Progenitor cell of endocrine pancreas (in vitro differentiated cells): Measurements from ENCODE around the gene ACBD4. TPM values are rescaled to one million over a fixed set of nuclear protein-coding genes. Genes with fewer than 3 reads are reported as not detected.

Experiments used
- DNase-seq: peaks from one replicate; pipeline ENCODE4 v3.0.0; 2021; ENCODE audit warnings: low spot score; ENCODE audit not compliant: unreplicated experiment
- H3K27ac Mint-ChIP-seq: 2 replicates; pipeline ENCODE4 v1.8.0; 2021; ENCODE audit warnings: mild to moderate bottlenecking, moderate library complexity, mixed read lengths
- H3K27me3 Mint-ChIP-seq: 2 replicates; pipeline ENCODE4 v1.8.0; 2021; ENCODE audit warnings: mixed read lengths
- H3K36me3 Mint-ChIP-seq: 2 replicates; pipeline ENCODE4 v1.8.0; 2022; ENCODE audit warnings: mixed read lengths; ENCODE audit not compliant: insufficient read depth
- H3K4me1 Mint-ChIP-seq: 2 replicates; pipeline ENCODE4 v1.8.0; 2021; ENCODE audit warnings: low read depth, mixed read lengths
- H3K4me3 Mint-ChIP-seq: 2 replicates; pipeline ENCODE4 v1.8.0; 2021; ENCODE audit warnings: low read depth, mild to moderate bottlenecking, moderate library complexity, mixed read lengths
- H3K9me3 Mint-ChIP-seq: 2 replicates; pipeline ENCODE4 v1.8.0; 2021; ENCODE audit warnings: low read depth, mixed read lengths
- CTCF ChIP-seq: fragments of 200-600 bp; sonication (generic); IDR thresholded peaks from one replicate; pipeline ENCODE4 v1.5.0; 2021; ENCODE audit warnings: antibody characterized with exemption, mild to moderate bottlenecking; ENCODE audit not compliant: unreplicated experiment
- total RNA-seq: library from RNA; stranded (reverse); gene quantifications from 2 replicates; pipeline ENCODE4 v1.2.1, GENCODE V29; 2021

Gene ACBD4
- total RNA-seq, 1 donor from 2014 or later: 14.1 TPM

DNA sequence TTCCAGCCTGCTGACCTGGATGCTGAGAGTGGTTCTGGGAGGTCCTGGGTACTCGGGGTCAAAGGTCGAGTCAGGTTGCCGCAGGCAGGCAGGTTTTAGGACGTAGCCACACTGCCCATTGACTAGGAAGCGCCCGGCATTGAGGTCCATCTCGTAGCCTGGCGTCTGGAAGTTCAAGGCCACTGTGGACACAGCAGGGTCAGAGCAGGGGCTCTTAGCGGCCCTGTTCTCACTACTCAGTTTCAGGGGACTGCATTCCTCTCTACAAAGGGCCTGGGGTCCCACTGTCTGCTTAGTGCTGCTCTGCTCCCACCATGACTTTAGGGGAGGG lies 22.1 kb upstream of the ACBD4 start:
- Mint-ChIP-seq H3K36me3 (no peaks in the 10 kb centered on the region), H3K27me3 (no peaks in the 10 kb centered on the region)

DNA sequence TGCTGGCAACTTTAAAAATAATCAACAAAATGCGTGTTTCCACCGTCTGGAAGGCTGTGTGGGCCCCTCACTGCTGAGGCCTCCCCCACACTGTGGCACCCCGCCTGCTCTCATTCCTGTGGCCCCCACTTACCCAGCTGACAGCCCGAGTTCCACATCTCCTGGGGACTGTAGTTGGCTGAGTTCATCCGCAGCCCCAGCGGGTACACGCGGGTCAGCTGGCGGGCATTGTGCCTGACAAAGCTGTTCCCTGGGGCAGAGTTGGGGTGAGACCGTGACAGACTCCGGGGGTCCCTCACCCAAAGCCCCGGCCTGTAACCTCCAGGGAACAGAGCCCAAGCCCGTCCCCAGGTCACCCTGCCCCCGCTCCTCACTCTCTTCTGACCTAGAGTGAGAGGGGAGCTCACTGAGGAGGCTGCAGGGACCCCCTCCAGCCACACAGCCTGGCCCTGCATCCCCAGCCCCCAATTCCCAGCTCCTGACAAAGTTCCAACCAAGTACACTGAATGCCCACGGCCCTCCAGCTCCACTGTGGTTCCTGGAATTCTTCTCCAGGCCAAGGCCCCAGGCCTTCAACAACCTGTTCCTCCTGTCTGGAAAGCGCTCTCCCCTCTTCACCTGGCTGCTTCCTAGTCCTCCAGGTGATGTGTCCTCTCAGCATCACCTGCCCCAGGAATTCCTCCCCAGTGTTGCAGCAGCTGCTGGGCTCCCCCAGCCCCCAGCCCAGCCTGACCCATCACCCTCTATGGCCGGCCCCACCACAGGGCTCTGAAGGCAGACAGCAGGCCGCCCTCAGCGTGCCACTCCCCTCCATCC lies 21.2 kb upstream of the ACBD4 start:
- TF ChIP-seq CTCF: no peak
- DNase-seq: no peak
- Mint-ChIP-seq H3K36me3 (no peaks in the 10 kb centered on the region), H3K4me3 (no peak overlapping the region), H3K9me3 (no peaks in the 10 kb centered on the region), H3K27ac (no peak overlapping the region), H3K27me3 (no peaks in the 10 kb centered on the region), H3K4me1 (no peaks in the 10 kb centered on the region)

More for the DNA sequence above, 22.1 kb upstream of the ACBD4 start:
- DNase-seq: no peak
- H3K4me1 Mint-ChIP-seq: no peaks in the 10 kb centered on the region
- no peak overlapping the region for H3K4me3 Mint-ChIP-seq
- no peak for TF ChIP-seq CTCF
- no peak overlapping the region for H3K27ac Mint-ChIP-seq
- H3K9me3 Mint-ChIP-seq: no peaks in the 10 kb centered on the region

GRCh38 chr17:45115015-45115625 lies 20.4 kb upstream of the ACBD4 start:
- no peaks in the 10 kb centered on the region for H3K9me3 Mint-ChIP-seq
- H3K4me1 Mint-ChIP-seq: no peaks in the 10 kb centered on the region
- H3K27ac Mint-ChIP-seq: no peak overlapping the region
- DNase-seq: no peak
- H3K36me3 Mint-ChIP-seq: no peaks in the 10 kb centered on the region
- H3K4me3 Mint-ChIP-seq: no peak overlapping the region
- H3K27me3 Mint-ChIP-seq: no peaks in the 10 kb centered on the region
- no peak for TF ChIP-seq CTCF

GRCh38 chr17:45115871-45116270 lies 19.6 kb upstream of the ACBD4 start:
- Mint-ChIP-seq H3K9me3 (no peaks in the 10 kb centered on the region), H3K4me1 (no peaks in the 10 kb centered on the region), H3K27me3 (no peaks in the 10 kb centered on the region), H3K4me3 (no peak overlapping the region), H3K27ac (no peak overlapping the region), H3K36me3 (no peaks in the 10 kb centered on the region)
- no peak for DNase-seq
- no peak for TF ChIP-seq CTCF

GRCh38 chr17:45116434-45117016 lies 19.0 kb upstream of the ACBD4 start:
- no peak for DNase-seq
- Mint-ChIP-seq H3K27me3 (no peaks in the 10 kb centered on the region), H3K9me3 (no peaks in the 10 kb centered on the region), H3K36me3 (no peaks in the 10 kb centered on the region), H3K4me1 (no peaks in the 10 kb centered on the region), H3K27ac (no peak overlapping the region), H3K4me3 (no peak overlapping the region)
- TF ChIP-seq CTCF: no peak
